Heart left ventricle (tissue), 13 donors: ENCODE measurements around the gene JOSD2.

Experiments used
- CTCF ChIP-seq, 12 donors: fragments of 200-600 bp; sonication (generic) in 4 of 12; IDR thresholded peaks; one replicate each; pipeline versions ENCODE4 v1.5.0 to v1.8.0; 2018 to 2022; ENCODE audit warnings: antibody characterized with exemption in 12 of 12, mild to moderate bottlenecking in 5 of 12
- POLR2A ChIP-seq, 2 donors: fragments of 450-650 bp; IDR thresholded peaks; one replicate each; pipeline ENCODE4 v1.6.1; 2017; ENCODE audit warnings: antibody characterized with exemption in 2 of 2, mild to moderate bottlenecking in 2 of 2, moderate library complexity in 2 of 2
- donor health status: ischemic (EF 13 %, LVEDD 7.1; RV severe dilation, severe dysfunction).
- donor health status: DM: no; HTN: yes; CAD: no.
- donor health status: DM: no; HTN: no; CAD: no.
- donor health status: ischemic (EF 25% LVEDD 6.9; RV normal size, moderate dysfunction).
- donor health status: ischemic (EF 25% LVEDD 5.7; RV mildly dilated, moderate dysfunction).
- donor health status: ischemic (EF 35%, LVEDD 5.7; RV mildly dilated, moderate dysfunction).
- donor health status: nonischemic (EF 11% LVEDD 7.7; RV severe dilation, severe dysfunction).
- donor health status: DM: yes; HTN: yes; CAD: no.
- donor health status: PGD.
- donor health status: ischemic (EF 29% LVEDD 5.4; RV normal size, mild dysfunction).
- donor health status: nonischemic (EF 23%, LVEDD 6.1; RV moderate dilation, normal function).

- TF ChIP-seq CTCF (IDR thresholded peaks at IDR 0.05) = no peak
- no peak for TF ChIP-seq POLR2A (IDR thresholded peaks at IDR 0.05)
Measured at GRCh38 chr19:50516964-50517703, 6.1 kb upstream of the JOSD2 start.
